ENCODE data around the gene SLFN14.

SLFN14 gene

GRCh38 chr17:35568561-35568960, 7.9 kb upstream of the SLFN14 start:
- no peak for TF ChIP-seq SIN3A (IDR thresholded peaks at IDR 0.05; ENCODE audit: borderline replicate concordance, insufficient read depth, low read length)
- TF ChIP-seq TAF1 (IDR thresholded peaks at IDR 0.05; ENCODE audit: borderline replicate concordance, insufficient read depth, low read length): no peak
- no peak for TF ChIP-seq FOXP2 (optimal IDR thresholded peaks at IDR 0.05; ENCODE audit: borderline replicate concordance, extremely low read depth, extremely low read length, insufficient read depth)
- TF ChIP-seq POLR2AphosphoS5 (IDR thresholded peaks at IDR 0.05; ENCODE audit: low read depth, low read length): no peak
- TF ChIP-seq, protein P1, sequence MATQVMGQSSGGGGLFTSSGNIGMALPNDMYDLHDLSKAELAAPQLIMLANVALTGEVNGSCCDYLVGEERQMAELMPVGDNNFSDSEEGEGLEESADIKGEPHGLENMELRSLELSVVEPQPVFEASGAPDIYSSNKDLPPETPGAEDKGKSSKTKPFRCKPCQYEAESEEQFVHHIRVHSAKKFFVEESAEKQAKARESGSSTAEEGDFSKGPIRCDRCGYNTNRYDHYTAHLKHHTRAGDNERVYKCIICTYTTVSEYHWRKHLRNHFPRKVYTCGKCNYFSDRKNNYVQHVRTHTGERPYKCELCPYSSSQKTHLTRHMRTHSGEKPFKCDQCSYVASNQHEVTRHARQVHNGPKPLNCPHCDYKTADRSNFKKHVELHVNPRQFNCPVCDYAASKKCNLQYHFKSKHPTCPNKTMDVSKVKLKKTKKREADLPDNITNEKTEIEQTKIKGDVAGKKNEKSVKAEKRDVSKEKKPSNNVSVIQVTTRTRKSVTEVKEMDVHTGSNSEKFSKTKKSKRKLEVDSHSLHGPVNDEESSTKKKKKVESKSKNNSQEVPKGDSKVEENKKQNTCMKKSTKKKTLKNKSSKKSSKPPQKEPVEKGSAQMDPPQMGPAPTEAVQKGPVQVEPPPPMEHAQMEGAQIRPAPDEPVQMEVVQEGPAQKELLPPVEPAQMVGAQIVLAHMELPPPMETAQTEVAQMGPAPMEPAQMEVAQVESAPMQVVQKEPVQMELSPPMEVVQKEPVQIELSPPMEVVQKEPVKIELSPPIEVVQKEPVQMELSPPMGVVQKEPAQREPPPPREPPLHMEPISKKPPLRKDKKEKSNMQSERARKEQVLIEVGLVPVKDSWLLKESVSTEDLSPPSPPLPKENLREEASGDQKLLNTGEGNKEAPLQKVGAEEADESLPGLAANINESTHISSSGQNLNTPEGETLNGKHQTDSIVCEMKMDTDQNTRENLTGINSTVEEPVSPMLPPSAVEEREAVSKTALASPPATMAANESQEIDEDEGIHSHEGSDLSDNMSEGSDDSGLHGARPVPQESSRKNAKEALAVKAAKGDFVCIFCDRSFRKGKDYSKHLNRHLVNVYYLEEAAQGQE (IDR thresholded peaks at IDR 0.05; ENCODE audit: insufficient read depth in 1 of 2, low read depth in 2 of 2, low read length in 2 of 2): no peak

DNA sequence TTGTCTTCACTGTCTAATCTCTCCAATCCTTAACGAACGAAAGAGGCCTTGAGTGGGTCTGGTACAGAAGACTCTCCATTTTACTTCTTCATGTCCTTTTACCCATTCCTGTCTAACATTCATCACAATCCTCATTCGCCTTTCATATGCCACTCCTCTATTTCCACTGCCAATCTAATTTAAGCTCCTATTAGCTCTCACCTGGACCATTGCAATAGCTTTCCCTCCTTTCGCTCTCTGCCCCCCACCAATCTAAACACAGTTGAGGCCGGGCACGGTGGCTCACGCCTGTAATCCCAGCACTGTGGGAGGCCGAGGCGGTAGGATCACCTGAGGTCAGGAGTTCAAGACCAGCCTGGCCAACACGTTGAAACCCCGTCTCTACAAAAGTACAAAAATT, 6.3 kb upstream of the SLFN14 start:
- TF ChIP-seq TAF1 (IDR thresholded peaks at IDR 0.05; ENCODE audit: borderline replicate concordance, insufficient read depth, low read length) (no peak), FOXP2 (optimal IDR thresholded peaks at IDR 0.05; ENCODE audit: borderline replicate concordance, extremely low read depth, extremely low read length, insufficient read depth) (no peak), POLR2AphosphoS5 (IDR thresholded peaks at IDR 0.05; ENCODE audit: low read depth, low read length) (no peak), SIN3A (IDR thresholded peaks at IDR 0.05; ENCODE audit: borderline replicate concordance, insufficient read depth, low read length) (no peak)
- TF ChIP-seq, protein P1 (IDR thresholded peaks at IDR 0.05; ENCODE audit: insufficient read depth in 1 of 2, low read depth in 2 of 2, low read length in 2 of 2): no peak

DNA sequence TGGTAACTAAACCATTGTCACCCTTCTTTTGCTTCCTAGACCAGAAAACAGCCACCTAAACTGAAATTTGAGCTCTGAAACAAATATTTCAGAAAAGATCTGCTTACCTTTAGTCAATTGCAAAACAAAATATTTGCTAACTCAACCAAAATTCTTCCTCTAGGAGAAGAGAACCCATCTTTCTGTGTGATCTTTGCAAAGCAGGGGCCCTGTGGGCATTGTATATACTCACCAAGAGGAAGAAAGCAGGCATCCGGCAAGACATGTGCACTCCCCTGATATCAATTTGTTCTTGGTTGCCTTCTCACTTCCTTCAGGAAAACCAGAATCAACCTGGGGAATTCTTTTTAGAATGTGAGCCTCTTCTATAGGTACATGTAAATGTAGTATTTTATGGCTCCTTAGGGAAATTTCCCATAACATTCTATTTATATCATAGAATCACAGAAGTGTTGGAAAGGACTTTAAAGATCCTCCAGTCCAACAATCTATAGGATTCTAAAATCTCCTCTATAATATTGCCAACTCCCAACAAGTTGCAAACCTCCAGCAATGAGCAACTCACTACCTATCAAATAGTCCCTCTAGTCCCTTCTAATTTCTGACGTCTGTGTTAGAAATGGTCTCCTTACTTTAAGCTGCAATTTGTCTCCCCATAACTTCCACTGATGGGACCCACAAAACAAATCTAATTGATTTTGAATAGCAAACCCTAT, 966 bp downstream of the SLFN14 start:
- TF ChIP-seq, protein P1 (IDR thresholded peaks at IDR 0.05; ENCODE audit: insufficient read depth in 1 of 2, low read depth in 2 of 2, low read length in 2 of 2): no peak
- no peak for TF ChIP-seq POLR2AphosphoS5 (IDR thresholded peaks at IDR 0.05; ENCODE audit: low read depth, low read length)
- no peak for TF ChIP-seq TAF1 (IDR thresholded peaks at IDR 0.05; ENCODE audit: borderline replicate concordance, insufficient read depth, low read length)
- no peak for TF ChIP-seq FOXP2 (optimal IDR thresholded peaks at IDR 0.05; ENCODE audit: borderline replicate concordance, extremely low read depth, extremely low read length, insufficient read depth)
- TF ChIP-seq SIN3A (IDR thresholded peaks at IDR 0.05; ENCODE audit: borderline replicate concordance, insufficient read depth, low read length): no peak

DNA sequence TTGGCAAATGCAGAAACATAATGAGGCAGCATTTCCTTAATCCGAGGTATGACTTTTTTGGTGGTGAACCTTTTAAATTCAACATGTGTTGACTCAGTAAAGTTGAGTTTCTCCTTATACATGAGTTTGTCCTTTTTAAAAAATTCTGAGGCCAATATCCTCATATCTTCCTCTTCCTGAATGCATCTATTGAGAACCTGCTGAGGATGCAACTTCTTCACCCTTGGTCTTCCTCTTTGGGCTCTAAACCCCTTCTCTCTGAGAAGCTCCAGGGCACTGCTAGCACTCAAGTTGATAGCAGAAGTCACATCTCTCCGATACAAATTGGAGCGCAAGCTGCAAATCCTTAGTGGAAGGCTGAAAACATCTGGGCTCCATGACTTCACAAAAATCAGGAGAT, 3.3 kb downstream of the SLFN14 start:
- no peak for TF ChIP-seq POLR2AphosphoS5 (IDR thresholded peaks at IDR 0.05; ENCODE audit: low read depth, low read length)
- TF ChIP-seq, protein P1 (IDR thresholded peaks at IDR 0.05; ENCODE audit: insufficient read depth in 1 of 2, low read depth in 2 of 2, low read length in 2 of 2): no peak
- no peak for TF ChIP-seq TAF1 (IDR thresholded peaks at IDR 0.05; ENCODE audit: borderline replicate concordance, insufficient read depth, low read length)
- TF ChIP-seq SIN3A (IDR thresholded peaks at IDR 0.05; ENCODE audit: borderline replicate concordance, insufficient read depth, low read length): no peak
- no peak for TF ChIP-seq FOXP2 (optimal IDR thresholded peaks at IDR 0.05; ENCODE audit: borderline replicate concordance, extremely low read depth, extremely low read length, insufficient read depth)
